Muscle of arm (tissue), 12 donors: ENCODE data around the gene LMAN1L. TPM values are rescaled to one million over a fixed set of nuclear protein-coding genes. Genes with fewer than 3 reads are reported as not detected.

Experiments used
- DNase-seq: peaks from one replicate; pipeline ENCODE4 v3.0.0-alpha.2; 2013
- polyA plus RNA-seq, 12 donors: library from polyadenylated mRNA; unstranded; fragments of 120-200 nt; gene quantifications; one replicate each; pipeline ENCODE4 v1.2.1, GENCODE V29; 2013; ENCODE audit not compliant: insufficient read length in 12 of 12

Gene LMAN1L
- polyA plus RNA-seq, 12 donors = 0.19 TPM; not detected in 11

DNA sequence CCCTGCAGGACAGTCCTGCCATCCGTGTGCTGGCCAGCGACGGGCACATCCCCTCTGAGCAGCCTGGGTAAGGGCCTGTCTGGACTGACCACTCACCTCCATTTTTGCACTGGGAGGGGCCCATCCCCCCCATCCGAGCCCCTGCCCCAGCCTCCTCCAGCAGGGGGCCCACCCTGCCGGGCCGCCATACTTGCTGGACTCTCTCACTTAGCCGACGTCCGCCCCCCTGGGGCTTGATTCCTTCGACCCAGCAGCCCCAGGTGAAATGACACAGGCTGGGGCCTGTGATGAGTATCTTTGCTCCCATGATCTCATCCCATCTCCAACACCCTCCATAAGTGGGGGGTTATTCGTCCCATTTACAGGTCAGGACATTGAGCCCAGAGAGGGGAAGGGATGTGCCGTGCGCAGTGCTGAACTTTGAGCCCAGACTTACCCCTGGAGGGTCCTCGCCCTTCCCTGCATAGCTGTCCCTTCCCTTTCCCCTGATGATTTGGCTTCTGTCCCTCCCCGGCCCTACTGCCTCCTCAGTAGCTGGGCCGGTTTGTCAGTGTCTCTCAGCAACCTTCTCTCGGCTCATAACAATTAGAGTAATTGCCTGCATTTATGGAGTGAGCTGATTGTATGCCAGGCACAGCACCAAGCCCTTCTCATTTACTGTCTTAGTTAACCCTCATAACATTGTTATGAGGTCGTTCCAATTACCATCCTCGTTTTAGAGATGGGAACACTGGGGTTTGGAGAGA is 4.2 kb downstream of the LMAN1L start:
- no peak for DNase-seq

DNA sequence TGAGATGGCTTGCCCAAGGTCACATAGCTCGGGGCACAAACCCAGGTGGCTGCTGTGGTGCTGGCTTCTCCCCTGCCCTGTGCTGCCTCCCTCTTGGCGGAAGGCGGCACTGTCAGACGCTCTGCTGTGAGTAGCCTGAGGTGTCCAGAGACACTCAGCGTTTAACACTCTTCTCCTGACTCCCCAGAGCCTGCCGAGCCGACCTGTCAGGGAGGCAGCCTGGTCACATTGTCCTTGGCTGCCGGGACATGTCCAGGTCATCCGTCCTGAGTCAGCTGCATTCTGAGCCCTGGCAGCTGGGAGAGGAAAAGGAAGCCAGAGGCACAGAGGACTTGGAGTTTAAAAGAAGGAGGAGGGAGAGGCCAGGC is 4.7 kb downstream of the LMAN1L start:
- DNase-seq = no peak

DNA sequence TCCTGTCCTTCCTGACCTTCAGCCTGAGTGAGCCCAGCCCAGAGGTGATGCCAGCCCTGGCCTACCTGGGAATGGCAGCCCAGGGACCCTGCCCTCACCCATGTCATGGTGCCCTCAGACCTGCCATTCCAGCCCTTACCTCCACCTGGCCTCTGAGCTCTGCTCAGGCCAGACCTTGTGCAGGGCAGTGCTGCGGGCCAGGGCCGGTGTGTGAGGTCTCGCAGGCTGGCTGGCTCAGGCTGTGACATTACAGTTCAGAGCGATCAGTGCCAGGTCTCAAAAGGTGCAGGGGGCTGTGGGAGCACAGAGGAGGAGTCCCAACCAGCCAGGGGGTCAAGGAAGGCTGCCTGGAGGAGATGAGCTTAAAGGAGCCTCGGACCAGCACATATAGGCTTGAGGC is 7.4 kb downstream of the LMAN1L start:
- DNase-seq = no peak

DNA sequence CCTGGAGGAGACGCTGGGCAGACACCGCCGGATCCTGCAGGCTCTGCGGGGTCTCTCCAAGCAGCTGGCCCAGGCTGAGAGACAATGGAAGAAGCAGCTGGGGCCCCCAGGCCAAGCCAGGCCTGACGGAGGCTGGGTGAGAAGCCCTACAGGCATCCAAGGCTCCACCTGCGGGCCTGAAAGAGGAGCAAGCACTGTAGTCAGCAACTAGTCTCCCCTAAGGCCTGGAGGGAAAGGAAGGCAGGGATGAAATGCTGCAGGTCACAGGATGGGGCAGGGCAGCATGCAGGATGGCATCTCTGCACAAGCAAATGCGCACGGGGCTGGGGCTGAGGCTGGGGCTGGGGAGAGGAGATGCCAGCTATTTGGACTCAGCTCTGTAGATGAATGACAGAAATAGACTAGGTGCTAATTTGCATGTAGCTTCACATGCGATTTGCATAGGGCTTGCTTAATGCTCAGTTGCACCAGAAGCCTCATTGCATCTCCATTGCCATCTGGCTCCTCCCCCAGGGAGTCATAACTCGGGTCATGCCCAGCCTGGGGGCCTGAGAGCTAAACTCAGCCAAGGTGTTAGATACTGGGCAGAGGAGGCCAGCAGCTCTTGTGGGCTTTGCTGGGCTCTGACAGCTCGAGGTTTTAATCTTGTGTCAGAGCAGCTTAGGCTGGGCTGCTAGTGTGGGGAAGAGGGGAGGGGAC is 8.6 kb downstream of the LMAN1L start:
- DNase-seq = no peak

DNA sequence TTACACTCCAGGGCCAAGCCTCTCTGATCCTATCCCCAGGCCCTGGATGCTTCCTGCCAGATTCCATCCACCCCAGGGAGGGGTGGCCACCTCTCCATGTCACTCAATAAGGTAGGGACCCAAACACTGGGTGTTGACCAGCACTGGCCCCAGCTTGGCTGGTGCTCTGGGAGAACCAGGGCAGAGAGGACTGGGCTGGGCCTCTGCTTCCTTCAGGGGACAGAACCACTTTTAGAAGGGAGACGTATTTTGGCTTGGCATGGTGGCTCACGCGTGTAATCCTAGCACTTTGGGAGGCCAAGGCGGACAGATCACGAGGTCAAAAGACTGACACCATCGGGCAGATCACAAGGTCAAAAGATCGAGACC is 9.1 kb downstream of the LMAN1L start:
- DNase-seq = no peak

DNA sequence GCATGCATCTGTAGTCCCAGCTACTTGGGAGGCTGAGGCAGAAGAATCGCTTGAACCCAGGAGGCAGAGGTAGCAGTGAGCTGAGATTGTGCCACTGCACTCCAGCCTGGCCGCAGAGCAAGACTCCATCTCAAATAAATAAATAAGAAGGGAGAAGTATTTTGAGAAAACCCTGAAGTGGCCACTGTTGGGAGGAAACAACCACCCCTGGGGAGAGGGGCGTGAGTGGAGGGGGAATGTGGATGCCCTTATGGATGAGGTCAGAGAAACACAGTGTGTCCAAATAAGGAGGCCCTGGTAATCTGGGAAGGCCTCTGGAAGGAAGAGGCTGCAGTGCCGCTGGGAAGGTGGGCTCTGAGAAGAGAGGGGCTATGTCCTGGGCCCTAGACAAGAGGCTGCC is 9.6 kb downstream of the LMAN1L start:
- DNase-seq = no peak

DNA sequence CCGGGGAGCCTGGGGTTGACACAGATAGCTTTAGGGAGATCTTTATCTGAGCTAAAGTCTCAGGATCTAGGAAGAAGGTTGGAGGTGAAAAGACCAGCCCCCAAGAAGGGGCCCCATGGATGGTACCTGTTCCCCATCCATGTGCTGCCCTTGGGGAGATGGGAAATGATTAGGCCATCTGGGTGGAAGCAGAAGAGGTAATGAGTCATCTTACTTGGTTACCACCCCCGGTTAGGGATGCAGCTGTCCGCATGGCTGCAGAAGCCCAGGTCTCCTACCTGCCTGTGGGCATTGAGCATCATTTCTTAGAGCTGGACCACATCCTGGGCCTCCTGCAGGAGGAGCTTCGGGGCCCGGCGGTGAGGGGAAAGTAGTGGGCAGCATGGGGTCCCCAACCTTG is 10.7 kb downstream of the LMAN1L start:
- no peak for DNase-seq

DNA sequence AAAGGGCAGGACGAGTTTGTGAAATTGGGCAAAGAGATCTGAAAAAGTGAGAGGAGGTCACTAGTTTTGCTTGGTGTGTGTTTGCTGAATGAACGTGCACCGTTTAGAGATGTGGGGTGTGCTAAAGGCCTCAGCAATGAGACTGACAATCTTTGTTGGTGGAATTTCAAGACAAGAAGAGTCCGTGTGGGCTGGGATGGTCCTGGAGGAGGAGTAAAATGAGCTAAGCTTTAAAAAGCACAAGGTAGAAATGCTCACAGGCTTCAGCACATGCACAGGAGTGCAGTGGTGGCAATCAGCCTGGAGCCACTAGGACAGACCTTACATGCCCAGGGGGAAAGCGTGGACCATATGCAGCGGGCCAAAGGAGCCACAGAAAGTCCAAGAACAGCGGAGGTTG is 12.3 kb downstream of the LMAN1L start:
- no peak for DNase-seq

DNA sequence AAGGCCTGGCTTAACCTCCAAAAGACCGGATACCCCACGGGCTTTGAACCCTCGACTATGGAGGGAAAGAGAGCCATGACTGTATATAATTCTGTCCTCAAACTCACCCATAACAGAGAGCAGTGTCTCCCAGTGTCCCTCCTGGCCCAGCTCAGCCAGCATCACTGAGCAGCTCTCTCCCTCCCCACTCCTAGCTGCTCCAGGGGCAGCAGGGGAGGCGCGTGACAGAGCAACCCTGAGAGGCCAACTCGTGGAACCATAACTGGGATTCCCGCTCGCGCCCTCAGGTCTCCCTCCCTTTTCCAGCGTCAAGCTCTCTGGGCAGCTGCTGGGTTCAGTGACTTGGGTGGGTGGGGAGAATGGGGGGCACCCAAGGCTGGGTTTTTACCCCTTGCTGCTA is 13.2 kb downstream of the LMAN1L start:
- DNase-seq = no peak

DNA sequence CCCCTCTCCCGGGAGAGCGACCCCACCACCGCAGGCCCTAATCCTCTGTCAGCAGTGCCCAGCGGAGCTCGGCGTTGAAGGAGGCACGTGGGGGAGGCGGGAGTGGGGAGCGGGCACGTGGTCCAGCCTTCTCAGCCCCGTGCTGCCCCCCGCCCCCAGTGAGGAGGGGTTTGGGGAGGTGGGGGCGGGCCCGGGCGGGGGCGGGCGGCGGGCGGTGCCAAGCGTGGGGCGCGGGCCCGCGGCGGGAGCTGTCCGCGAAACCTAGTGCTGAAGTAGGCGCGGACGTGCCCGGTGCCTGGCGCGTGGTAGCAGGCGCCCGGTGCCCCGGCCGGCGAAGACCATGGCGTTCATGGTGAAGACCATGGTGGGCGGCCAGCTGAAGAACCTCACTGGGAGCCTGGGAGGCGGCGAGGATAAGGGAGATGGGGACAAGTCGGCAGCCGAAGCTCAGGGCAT is 13.8 kb downstream of the LMAN1L start, which contains the start of gene CPLX3:
Gene CPLX3 (plus strand): TSS at position 264 of the 456 bp plus-strand sequence. CDS start 77 bp downstream, at position 341.
- no peak for DNase-seq

DNA sequence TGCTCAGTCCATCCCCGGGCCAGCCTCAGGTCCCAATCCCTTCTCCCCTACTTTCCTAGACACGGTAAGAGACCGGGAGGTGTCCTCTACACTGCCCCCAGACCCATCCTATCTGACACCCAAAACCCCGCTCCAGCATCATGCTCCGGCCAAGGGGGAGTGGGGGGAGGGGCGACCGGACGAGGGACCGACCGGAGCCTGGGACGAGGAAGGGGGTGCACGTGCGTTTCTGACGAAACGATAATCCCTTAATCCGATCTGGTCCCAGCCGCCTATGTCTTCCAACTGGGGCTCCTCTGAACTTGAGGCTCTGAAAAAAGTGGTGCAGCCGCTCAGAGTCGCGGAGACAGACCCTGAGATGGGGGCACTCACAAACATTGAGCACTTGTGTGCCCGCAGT is 14.3 kb downstream of the LMAN1L start:
- DNase-seq = no peak

DNA sequence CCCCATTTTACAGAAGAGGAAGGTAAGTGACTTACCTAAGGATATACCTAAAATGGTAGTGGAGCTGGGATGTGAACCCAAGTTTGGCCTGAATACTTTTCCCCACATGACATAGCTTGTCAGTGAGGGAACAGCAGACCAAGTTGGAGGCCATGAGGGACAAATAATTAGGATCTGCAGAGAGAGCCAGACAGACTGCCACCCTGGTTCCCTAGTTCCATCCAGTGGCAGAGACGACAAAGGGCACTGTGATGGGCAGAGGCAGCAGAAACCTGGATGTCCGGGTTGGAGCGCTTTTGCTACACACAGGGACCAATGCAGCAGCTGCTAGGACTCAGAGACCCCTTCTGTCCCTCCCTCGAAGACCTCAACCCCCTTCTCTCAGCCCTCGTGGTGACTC is 15.0 kb downstream of the LMAN1L start:
- DNase-seq = no peak

DNA sequence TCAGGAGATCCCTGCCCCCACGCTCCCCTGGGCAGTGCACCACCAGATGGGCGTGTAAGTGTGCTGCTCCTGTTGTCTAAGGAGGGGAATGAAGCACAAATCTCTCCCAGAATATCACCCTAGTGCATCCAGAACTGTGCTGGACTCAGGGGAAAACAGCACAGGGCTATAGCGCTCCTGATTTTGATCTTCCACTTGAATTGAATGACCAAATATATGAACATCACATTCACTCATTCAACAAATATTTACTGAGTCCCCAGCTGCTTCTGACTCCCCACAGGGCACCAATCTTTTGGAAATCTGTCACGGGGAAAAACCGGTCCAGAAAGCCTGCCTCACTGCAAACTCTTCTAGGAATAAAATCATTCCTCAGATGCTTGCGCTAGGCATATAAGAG is 16.2 kb downstream of the LMAN1L start:
- DNase-seq = no peak

DNA sequence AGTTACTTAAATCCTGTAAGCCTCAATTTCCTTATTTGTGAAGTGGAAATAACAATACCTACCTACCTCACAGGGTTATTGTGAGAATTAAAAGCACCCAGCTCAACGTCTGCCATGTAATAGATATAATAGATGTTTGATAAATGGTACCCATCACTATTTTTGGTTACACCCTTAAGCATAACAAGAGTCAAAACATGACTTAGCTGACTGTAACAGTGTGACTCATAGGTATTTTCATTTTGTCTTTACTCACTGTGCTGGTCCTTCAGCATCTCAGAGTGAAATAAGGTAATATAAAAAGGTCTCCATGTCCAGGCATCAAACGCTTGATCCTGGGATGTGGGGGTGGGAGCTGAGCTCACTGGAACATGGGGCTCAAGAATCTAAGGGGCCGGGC is 16.9 kb downstream of the LMAN1L start:
- no peak for DNase-seq

DNA sequence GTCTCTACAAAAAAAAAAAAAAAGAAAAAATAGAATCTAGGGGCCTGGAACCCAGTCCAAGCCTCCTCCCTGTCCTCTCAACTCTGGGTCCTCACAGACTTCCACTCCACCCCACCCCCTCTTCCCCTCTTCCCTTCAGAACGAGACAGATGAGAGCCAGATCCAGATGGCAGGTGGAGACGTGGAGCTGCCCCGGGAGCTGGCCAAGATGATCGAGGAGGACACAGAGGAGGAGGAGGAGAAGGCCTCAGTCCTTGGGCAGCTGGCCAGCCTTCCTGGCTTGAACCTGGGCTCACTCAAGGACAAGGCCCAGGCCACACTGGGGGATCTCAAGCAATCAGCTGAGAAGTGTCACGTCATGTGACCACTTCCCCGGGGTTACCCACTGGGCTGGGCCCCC is 17.4 kb downstream of the LMAN1L start:
- DNase-seq = no peak

DNA sequence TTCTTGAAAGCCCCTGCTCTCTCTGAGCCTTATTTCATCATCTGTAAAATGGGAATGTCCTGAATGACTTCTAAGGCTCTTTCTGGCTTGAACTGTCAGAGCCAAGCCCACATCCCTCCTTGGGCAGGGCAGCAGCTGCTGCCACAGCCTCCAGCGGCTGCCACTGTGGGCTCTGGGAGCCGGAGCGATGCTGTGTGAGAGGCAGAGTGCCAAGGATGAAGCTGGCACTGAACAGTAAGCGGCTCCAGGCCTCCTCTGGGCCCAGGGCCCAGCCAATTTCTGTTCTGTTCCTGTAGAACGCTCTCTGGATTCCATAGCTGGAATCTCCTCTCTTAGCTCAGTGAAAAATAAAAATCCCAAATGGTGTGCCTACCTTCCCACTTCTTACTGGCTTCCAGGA is 18.2 kb downstream of the LMAN1L start:
- DNase-seq = peak; percentile 35

DNA sequence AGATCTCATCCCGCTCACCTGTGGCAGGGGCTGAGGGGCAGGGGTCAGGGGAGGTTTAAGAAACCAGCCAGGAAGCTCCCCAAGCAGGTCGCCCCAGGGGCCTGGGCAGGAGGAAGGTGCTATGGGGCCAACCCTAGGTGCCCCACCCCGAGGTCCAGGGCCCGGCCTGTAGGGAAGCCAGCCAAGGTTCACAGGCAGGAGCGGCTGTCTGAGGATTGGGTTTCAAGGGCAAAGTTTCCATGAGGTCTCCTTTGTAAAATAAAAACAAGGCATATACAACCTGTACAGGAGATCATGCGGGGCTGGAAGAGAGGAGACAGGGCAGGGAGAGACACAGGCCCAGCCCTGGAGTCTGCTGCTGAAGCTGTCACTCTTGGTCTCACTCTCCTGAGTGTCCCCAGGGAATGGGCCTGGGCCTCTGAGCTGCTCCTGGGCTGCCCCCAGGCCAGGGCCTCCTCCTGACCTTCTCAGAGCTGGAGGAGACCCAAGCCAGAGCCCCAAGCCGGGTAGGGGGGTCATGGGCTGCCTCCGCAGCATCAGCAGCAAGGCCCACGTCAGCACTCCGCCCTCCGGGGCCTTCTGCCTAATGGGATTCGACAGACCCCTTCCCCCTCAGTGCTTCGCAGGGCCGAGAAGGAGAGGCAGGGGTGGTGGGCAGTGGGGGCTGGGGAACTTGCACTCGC is 19.3 kb downstream of the LMAN1L start:
- no peak for DNase-seq

DNA sequence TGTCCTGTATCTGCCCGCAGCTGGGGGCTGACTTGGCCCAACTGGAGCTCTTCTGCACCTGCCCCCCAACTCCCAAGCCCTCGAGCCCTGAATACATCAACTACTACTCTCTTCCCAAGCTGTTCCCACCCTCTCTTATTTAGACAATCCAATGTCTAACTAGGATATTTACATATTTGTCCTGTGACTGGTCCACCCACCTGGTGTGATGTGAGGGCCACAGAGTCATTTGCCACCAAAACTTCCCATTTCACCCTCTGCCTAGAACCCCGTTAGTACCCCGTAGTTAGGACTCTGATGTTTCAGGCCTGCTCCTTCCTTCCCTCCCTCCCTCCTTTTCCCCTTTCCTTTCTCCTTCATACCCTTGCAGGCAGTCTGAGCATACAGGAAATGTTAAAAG is 20.2 kb downstream of the LMAN1L start:
- DNase-seq = no peak

DNA sequence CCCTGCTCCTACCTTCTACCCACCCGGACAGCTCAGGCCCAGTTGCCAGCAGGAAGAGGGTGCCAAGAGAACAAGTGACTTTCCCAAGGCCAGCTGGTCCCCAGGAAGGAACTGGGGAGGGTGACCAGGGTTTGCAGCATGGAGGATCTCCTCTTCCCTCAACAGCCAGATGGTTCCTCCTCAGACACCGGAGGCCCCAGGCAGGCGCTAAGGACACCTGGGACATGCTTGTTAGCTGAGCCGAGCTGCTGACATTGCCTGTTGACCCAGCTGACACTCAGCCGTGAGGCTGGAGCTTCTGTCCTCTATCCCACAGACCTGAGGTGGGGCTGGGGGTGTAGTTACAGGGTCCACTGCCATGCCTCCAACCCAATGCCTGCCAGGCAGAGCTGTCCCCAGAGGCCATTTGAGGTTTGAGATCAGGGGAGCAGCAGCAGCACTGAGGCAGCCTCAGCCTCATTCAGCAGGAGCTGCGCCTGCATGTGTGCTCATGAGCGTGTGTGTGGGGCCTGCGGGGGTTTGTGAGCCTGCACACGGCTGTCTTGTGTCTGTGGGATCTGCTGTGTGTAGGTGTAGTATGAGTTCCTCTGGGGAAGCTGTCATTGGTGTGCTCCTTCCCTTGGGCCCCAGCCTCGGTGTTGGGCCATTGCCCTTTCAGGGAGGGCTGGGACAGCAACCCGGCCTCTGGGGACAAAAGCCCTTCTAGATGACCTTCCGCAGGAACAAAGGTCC is 20.9 kb downstream of the LMAN1L start:
- no peak for DNase-seq

DNA sequence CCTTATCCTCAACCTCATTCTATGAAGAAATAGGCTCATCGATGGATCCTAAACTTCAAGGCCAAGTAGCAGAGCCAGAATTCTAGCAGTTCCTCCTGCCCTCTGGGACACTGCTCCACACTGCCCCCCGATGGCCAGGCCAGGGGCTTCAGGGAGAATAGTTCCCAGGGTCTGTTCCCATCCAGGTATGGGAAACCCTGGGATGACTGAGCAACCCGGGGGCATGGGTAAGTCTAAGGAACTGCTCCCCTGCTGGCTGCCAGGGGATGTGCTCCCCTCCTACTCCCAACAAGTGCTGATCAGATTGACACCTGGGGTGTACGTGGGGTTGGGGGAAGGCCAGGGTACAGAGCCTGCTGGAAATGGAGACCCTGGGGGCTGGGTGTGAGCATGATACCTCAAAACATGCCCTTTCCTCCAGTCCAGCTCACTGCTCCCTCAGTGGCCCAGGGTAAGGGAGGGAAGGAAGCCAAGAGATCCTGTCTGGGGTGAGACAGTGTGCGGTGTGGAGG is 22.7 kb downstream of the LMAN1L start:
- DNase-seq = no peak

DNA sequence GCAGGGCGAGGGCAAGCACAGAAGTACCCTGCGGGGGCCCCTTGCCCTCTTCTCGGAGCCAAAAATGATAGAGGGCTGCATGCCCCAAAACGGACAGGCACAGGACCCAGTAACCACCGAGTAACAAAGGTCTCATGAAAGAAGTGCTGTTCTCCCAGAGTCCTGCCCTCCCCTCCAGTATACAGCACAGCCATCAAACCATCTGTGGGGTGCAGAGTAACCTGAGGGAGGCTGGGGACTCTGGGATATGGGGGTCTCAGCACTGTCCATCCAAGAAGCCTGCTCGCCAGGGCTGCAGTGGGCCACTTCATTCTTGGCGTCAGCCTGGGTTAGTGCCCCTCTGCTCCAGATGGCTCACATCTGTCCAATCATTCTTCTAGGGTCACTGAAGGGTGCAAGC is 24.2 kb downstream of the LMAN1L start:
- DNase-seq = no peak

DNA sequence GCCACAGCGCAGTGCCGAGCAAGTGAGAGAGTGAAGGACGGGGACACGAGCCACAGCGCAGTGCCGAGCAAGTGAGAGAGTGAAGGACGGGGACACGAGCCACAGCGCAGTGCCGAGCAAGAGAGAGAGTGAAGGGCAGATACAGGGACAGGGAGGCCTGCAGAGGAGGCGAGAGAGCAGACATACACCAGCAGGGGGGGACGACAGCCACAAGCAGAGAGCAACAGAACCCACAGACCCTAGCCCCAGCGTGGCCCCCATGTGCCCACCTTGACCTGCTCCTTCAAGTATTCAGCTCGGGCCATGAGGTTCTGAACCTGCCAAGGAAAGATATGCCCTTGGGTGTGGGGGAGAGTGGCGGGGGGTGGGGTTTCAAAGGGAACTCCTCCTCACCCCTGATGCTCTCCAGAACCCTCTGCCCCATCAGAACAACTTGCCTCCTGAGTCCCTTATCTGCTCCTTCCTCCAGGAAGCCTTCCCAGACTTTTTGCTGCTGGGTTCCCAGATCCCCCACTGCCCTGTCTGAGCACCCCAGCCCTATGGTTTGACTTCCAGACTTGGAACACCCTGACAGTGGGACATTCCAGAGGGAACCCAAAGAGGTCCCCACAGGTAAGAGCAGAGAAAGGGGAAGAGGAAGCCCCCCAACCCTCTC is 25.0 kb downstream of the LMAN1L start:
- no peak for DNase-seq
